GM19455 (cell line): ENCODE results near the gene MTHFD2L.
"Not testable (repeated sequence)": the region's sequence is repeated elsewhere in the genome, so short reads cannot be mapped to it uniquely, and the experiment has no call there.

Experiments used
- ATAC-seq: cut with Tn5 transposase; IDR thresholded peaks from one replicate; pipeline ENCODE4 v1.9.1; 2021; ENCODE audit not compliant: unreplicated experiment

The MTHFD2L gene

DNA sequence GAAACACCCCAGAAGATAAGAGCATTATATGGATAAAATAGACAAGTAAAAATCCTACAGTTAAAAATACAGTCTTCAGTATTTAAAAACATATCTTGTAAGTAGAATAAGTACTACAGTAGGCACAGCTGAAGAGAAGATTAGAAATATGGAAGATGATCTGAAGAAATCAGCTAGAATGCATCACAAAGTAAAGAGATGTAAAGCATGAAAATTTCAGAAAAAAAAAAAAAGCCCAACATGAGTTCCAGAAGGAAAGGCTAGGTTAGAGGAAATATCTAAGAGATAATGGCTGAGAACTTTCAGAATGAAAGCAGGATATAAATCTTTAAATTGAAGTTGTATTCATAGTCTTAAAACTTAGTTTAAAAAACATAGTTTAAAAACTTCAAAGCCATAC is 171.4 kb downstream of the MTHFD2L start:
- ATAC-seq, result no peak

DNA sequence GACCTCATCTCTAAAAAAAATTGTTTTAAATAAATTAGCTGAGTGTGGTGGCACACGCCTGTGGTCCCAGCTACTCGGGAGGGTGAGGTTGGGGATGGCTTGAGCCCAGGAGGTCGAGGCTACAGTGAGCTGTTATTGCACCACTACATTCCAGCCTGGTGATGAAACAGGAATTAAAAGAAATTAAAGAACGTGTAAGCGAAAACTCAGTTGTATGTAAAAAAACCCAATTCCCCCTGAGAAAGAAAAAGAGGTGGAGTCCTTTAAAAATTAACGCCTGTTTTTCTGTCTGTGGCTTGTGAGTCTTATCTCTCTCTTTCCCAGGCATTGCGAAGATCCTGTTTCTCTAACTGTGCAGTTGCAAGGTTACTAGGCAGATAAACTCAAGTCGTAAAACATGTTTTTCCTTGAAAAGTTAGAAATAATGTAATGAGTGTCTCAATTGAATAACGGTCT is 172.4 kb downstream of the MTHFD2L start:
- no peak for ATAC-seq

- ATAC-seq, result no peak
These were observed 173.3 kb downstream of the MTHFD2L start for GRCh38 chr4:74331252-74331651.

DNA sequence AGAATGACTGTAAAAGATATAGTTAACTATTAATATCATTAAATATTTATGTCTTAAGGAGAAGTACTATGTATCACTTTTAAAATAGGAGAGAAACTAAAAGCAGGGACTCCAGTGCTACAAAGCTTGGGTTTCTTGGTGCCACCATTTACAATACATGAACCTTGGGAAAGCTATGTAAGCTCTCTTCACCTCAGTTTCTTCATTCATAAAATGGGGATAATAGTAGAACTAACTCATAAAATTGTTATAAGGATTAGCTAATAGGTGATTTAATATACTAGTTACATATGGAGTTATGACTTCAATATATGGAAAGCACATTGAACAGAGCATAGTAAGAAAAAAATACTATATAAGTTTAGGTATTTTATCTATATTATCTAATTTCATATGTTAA is 174.0 kb downstream of the MTHFD2L start:
- ATAC-seq, result no peak

- no peak for ATAC-seq
These were observed 176.7 kb downstream of the MTHFD2L start for GRCh38 chr4:74334636-74335035.

GRCh38 chr4:74335341-74336021 is 177.6 kb downstream of the MTHFD2L start:
- ATAC-seq, result no peak

DNA sequence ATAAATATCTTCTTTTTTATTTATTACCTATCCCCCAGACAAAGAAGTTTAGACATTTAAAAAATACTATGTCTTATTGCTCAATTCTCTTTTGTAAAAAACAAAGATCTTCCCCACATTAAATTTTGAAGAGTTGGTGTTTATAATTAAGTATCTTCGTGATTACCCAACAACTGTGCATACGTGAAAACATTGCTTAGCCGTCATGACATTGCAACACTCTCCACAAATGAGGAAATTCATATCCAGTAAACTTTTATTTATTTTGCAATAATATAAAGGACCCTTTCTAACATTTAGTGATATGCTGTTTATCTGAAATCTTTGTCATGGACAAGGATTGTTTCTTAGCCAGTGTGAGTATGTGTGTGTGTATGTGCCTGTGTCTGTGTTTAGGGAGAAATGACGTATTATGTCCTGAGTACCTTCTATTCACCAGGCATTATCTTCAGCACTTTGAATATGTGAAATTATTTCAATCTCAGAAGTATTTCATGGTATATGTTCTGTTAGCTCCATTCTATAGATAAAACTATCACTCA is 180.9 kb downstream of the MTHFD2L start:
- no peak for ATAC-seq

DNA sequence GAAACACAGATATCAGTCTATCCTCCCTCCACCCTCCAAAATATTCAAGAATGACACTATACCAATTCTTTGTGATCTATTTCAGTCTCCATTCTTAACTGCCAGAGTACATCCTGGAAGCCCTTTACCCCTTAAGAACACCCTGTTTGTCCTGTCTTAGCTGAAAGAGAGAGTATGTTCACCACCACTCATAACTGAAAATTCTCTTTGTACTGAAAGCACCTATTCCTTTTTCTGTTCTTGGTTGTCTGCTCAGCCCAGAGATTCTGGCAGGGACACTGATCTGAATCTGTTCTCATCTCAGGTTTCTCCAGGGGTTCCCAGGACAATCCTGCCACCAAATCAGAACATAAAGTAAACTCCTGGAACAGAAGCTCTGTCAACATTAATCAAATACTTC is 181.6 kb downstream of the MTHFD2L start:
- ATAC-seq, result no peak

DNA sequence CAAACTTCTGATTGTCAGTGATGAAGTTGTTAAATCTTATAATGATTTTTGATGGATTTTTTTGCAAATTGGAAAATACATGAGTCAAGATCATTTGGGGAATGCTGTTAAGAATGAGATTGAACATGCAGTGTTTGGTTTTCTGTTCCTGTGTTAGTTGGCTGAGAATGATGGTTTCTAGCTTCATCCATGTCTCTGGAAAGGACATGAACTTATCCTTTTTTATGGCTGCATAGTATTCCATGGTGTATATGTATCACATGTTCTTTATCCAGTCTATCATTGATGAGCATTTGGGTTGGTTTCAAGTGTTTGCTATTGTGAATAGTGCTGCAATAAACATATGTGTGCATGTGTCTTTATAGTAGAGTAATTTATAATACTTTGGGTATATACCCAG is 182.5 kb downstream of the MTHFD2L start:
- ATAC-seq, result not testable (repeated sequence)

GRCh38 chr4:74344031-74344430 is 186.1 kb downstream of the MTHFD2L start:
- no peak for ATAC-seq
